Measurements from ENCODE around the gene BAZ2B. TPM values are rescaled to one million over a fixed set of nuclear protein-coding genes. Genes with fewer than 3 reads are reported as not detected.

BAZ2B gene
- total RNA-seq, 1 experiment from 2014 or later = 54.9 TPM

GRCh38 chr2:159285433-159285832 is 330.9 kb downstream of the BAZ2B start:
- no peak overlapping the region for H2BK15ac ChIP-seq (ENCODE audit: low read depth, low read length)
- no peak overlapping the region for H3K27ac ChIP-seq (ENCODE audit: insufficient read length, low read depth, low read length)
- H3K36me3 Mint-ChIP-seq (ENCODE audit: insufficient read depth in 1 of 3, low read depth in 3 of 3) = peaks cover 0 to 13% (median 0%) of the 10 kb centered on the region in 3 experiments; a peak in 2 of 7 replicates
- no peak overlapping the region for H3K23ac ChIP-seq (ENCODE audit: insufficient read length, low read depth, low read length)
- H3K9ac ChIP-seq (ENCODE audit: extremely low read depth, insufficient read length, low read length) = no peak overlapping the region
- H3K4me1 Mint-ChIP-seq = peaks cover 16 to 18% of the 10 kb centered on the region in 2 experiments
- no peak overlapping the region for H2BK5ac ChIP-seq (ENCODE audit: insufficient read length, low read length)
- H3K18ac ChIP-seq (ENCODE audit: insufficient read length, low read depth, low read length) = no peak overlapping the region
- H3K4me3 Mint-ChIP-seq = peak overlapping the region; percentile 81 to 87
- H2AK5ac ChIP-seq (ENCODE audit: insufficient read length, low read length) = no peak overlapping the region
- H2BK20ac ChIP-seq (ENCODE audit: low read depth, low read length, poor library complexity, severe bottlenecking) = no peak overlapping the region
- H3K14ac ChIP-seq (ENCODE audit: insufficient read depth, low read length) = no peak overlapping the region
- H3K4ac ChIP-seq (ENCODE audit: low read depth, low read length) = no peak overlapping the region
- H3K4me1 ChIP-seq (ENCODE audit: insufficient read depth, low read length) = no peaks in the 10 kb centered on the region
- peak overlapping the region; percentile 54 for H3K4me2 ChIP-seq (ENCODE audit: insufficient read depth, insufficient read length, low read length)
- H4K91ac ChIP-seq (ENCODE audit: insufficient read length, low read depth, low read length) = no peak overlapping the region
- no peak overlapping the region for H2BK12ac ChIP-seq (ENCODE audit: insufficient read length, low read depth, low read length)
- DNase-seq = no peak
- no peaks in the 10 kb centered on the region; the same call in 1 of the 2 replicates for H3K27me3 Mint-ChIP-seq (ENCODE audit: low read depth)
- H3T11ph ChIP-seq (ENCODE audit: low read length) = no peak overlapping the region
- H3K79me1 ChIP-seq (ENCODE audit: insufficient read depth, low read depth, low read length, poor library complexity, severe bottlenecking) = no peaks in the 10 kb centered on the region
- H3K27me3 ChIP-seq (ENCODE audit: insufficient read depth, low read length) = no peaks in the 10 kb centered on the region
- no CpG with 5 or more reads among the region's 11 CpGs for WGBS (ENCODE audit: extremely low coverage, insufficient read length, low lambda C conversion rate)
- no peak overlapping the region for H2AFZ ChIP-seq (ENCODE audit: low read length)
- no peaks in the 10 kb centered on the region for H4K20me1 ChIP-seq (ENCODE audit: control insufficient read depth, insufficient read depth, insufficient read length)
- no peak overlapping the region for H3K56ac ChIP-seq (ENCODE audit: insufficient read length, low read depth, low read length)
- H3K9me3 Mint-ChIP-seq = no peaks in the 10 kb centered on the region
- H4K5ac ChIP-seq (ENCODE audit: insufficient read length, low read depth, low read length) = no peak overlapping the region
- peak overlapping the region in 1 of 3 experiments; percentile 84; a peak in 2 of 7 replicates for H3K27ac Mint-ChIP-seq
- no peak overlapping the region for H4K8ac ChIP-seq (replicated peaks; ENCODE audit: insufficient read length, low read depth, low read length)
- TF ChIP-seq, protein P1, sequence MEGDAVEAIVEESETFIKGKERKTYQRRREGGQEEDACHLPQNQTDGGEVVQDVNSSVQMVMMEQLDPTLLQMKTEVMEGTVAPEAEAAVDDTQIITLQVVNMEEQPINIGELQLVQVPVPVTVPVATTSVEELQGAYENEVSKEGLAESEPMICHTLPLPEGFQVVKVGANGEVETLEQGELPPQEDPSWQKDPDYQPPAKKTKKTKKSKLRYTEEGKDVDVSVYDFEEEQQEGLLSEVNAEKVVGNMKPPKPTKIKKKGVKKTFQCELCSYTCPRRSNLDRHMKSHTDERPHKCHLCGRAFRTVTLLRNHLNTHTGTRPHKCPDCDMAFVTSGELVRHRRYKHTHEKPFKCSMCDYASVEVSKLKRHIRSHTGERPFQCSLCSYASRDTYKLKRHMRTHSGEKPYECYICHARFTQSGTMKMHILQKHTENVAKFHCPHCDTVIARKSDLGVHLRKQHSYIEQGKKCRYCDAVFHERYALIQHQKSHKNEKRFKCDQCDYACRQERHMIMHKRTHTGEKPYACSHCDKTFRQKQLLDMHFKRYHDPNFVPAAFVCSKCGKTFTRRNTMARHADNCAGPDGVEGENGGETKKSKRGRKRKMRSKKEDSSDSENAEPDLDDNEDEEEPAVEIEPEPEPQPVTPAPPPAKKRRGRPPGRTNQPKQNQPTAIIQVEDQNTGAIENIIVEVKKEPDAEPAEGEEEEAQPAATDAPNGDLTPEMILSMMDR (conservative IDR thresholded peaks at IDR 0.05) = no peak
- H2BK120ac ChIP-seq (ENCODE audit: low read depth, low read length, poor library complexity, severe bottlenecking) = no peak overlapping the region
- H3K23me2 ChIP-seq (ENCODE audit: insufficient read length, low read depth, low read length, poor library complexity, severe bottlenecking) = peaks cover 8% of the 10 kb centered on the region
- no peaks in the 10 kb centered on the region for H3K9me3 ChIP-seq (ENCODE audit: control insufficient read depth, low read depth, low read length)
- no peaks in the 10 kb centered on the region for H3K79me2 ChIP-seq (ENCODE audit: insufficient read depth, low read length)

Measured in H9 (cell line).